Right atrium auricular region (tissue), 2 donors: ENCODE results near the gene MAP1LC3A. TPM values are rescaled to one million over a fixed set of nuclear protein-coding genes. Genes with fewer than 3 reads are reported as not detected.

ENCODE experiments used
- DNase-seq: peaks from one replicate; pipeline ENCODE4 v3.0.0-alpha.2; 2019; ENCODE audit warnings: low spot score
- H3K27ac ChIP-seq, 2 donors: fragments of 200-600 bp; sonication (generic); 1 replicate in 1 of 2; 2 replicates in 1 of 2; pipeline ENCODE4 v1.5.1; 2016 to 2019
- H3K27me3 ChIP-seq, 2 donors: fragments of 200-600 bp; sonication (generic); one replicate each; pipeline versions ENCODE4 v1.5.1 to v1.6.0; 2017 to 2019
- H3K36me3 ChIP-seq: fragments of 200-600 bp; sonication (generic); one replicate; pipeline ENCODE4 v1.5.1; 2016
- H3K4me1 ChIP-seq, 2 donors: fragments of 200-600 bp; sonication (generic); one replicate each; pipeline versions ENCODE4 v1.5.1 to v1.6.0; 2017 to 2019
- H3K4me3 ChIP-seq, 2 donors: fragments of 200-600 bp; sonication (generic); 1 replicate in 1 of 2; 2 replicates in 1 of 2; pipeline ENCODE4 v1.5.1; 2017 to 2019; ENCODE audit warnings: mild to moderate bottlenecking in 1 of 2, moderate library complexity in 1 of 2
- H3K9me3 ChIP-seq, 2 donors: fragments of 200-600 bp; sonication (generic); one replicate each; pipeline ENCODE4 v1.5.1; 2019
- total RNA-seq, 2 donors: library from RNA; depleted of rRNA; stranded (reverse); fragments of >200 nt; gene quantifications; one replicate each; pipeline ENCODE4 v1.1.0, GENCODE V29; 2016
- TF ChIP-seq, protein P1 (sequence below), 2 donors: fragments of 200-600 bp; sonication (generic); IDR thresholded peaks; one replicate each; pipeline ENCODE4 v1.5.1; 2019; ENCODE audit warnings: antibody characterized with exemption in 2 of 2

MAP1LC3A gene
- total RNA-seq, 2 donors from 2014 or later = 111 to 120 TPM

GRCh38 chr20:34583544-34583943 lies 25.0 kb downstream of the MAP1LC3A start:
- no peak for DNase-seq
- Histone ChIP-seq H3K4me3 (no peak overlapping the region), H3K36me3 (peaks cover 12% of the 10 kb centered on the region), H3K9me3 (no peaks in the 10 kb centered on the region), H3K4me1 (peaks cover 0 to 29% of the 10 kb centered on the region in 2 donors), H3K27ac (peak overlapping the region in 1 of 2 donors; percentile 60), H3K27me3 (no peaks in the 10 kb centered on the region)
- TF ChIP-seq, protein P1, sequence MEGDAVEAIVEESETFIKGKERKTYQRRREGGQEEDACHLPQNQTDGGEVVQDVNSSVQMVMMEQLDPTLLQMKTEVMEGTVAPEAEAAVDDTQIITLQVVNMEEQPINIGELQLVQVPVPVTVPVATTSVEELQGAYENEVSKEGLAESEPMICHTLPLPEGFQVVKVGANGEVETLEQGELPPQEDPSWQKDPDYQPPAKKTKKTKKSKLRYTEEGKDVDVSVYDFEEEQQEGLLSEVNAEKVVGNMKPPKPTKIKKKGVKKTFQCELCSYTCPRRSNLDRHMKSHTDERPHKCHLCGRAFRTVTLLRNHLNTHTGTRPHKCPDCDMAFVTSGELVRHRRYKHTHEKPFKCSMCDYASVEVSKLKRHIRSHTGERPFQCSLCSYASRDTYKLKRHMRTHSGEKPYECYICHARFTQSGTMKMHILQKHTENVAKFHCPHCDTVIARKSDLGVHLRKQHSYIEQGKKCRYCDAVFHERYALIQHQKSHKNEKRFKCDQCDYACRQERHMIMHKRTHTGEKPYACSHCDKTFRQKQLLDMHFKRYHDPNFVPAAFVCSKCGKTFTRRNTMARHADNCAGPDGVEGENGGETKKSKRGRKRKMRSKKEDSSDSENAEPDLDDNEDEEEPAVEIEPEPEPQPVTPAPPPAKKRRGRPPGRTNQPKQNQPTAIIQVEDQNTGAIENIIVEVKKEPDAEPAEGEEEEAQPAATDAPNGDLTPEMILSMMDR (IDR thresholded peaks at IDR 0.05) = no peak

DNA sequence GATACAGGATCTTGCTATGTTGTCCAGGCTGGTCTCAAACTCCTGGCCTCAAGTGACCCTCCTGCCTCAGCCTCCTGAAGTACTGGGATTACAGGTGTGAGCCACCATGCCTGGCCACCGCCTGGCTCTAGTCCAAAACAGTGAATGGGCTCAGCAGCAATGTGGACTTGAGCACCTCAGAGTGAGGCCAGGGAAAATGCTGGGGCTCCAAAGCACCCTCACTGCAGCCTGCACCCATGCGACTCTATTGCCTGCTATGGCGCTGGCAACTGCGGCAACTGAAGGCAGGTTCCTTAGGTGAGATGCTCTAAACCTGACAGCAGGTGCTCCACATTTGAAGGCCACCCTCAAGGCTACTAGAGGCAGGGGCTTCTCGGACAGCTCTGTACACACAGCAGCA lies 26.5 kb downstream of the MAP1LC3A start:
- TF ChIP-seq, protein P1 (IDR thresholded peaks at IDR 0.05) = no peak
- no peak for DNase-seq
- peaks cover 12% of the 10 kb centered on the region for H3K36me3 ChIP-seq

GRCh38 chr20:34586488-34587163 lies 28.1 kb downstream of the MAP1LC3A start:
- no peaks in the 10 kb centered on the region for H3K27me3 ChIP-seq
- no peak for DNase-seq
- peaks cover 12% of the 10 kb centered on the region for H3K36me3 ChIP-seq
- TF ChIP-seq, protein P1 (IDR thresholded peaks at IDR 0.05) = no peak
- no peak overlapping the region for H3K27ac ChIP-seq
- no peaks in the 10 kb centered on the region for H3K9me3 ChIP-seq
- peaks cover 0 to 11% of the 10 kb centered on the region in 2 donors for H3K4me1 ChIP-seq
- no peak overlapping the region for H3K4me3 ChIP-seq

More for the DNA sequence above, 26.5 kb downstream of the MAP1LC3A start:
- H3K27me3 ChIP-seq = no peaks in the 10 kb centered on the region
- H3K9me3 ChIP-seq = no peaks in the 10 kb centered on the region
- H3K4me1 ChIP-seq = peaks cover 0 to 17% of the 10 kb centered on the region in 2 donors
- H3K27ac ChIP-seq = no peak overlapping the region
- H3K4me3 ChIP-seq = no peak overlapping the region

GRCh38 chr20:34595377-34596184 lies 37.1 kb downstream of the MAP1LC3A start:
- no peaks in the 10 kb centered on the region for H3K36me3 ChIP-seq
- no peak for DNase-seq
- no peaks in the 10 kb centered on the region for H3K27me3 ChIP-seq
- TF ChIP-seq, protein P1 (IDR thresholded peaks at IDR 0.05) = no peak
- H3K4me1 ChIP-seq = peaks cover 0 to 1% of the 10 kb centered on the region in 2 donors
- H3K9me3 ChIP-seq = no peaks in the 10 kb centered on the region
- no peak overlapping the region for H3K4me3 ChIP-seq
- no peak overlapping the region for H3K27ac ChIP-seq

DNA sequence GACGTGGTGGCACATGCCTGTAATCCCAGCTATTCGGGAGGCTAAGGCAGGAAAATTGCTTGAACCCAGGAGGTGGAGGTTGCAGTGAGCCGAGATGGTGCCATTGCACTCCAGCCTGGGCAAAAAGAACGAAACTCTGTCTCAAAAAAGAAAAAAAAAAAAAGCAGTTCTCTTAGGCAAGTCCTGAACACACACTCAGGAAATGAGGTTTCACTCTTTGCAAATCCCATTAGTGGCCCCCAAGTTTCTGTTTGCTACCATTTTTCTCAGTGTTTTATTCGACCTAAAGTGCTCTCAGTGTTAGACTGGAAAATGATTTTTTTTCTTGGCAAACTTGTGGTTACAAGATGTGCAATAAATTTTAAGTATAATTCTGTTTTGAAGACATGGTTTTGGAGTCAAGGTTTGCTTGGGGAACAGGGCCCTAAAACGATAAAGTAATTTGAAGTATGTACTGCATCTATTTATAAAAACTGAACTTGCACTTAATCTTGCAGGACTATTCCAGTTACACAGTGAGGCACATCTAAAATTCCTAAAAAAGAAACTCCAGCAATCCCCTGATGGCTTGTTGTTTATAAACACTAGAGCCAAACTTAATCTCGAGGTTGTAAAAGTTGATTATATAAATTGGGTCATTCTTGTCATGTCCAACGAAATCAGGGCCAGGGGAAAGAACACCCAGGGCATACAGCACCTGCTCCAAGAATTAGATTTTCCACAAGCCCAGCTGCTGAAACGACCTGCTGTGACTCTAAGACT lies 42.6 kb downstream of the MAP1LC3A start:
- peaks cover 0 to 4% of the 10 kb centered on the region in 2 donors for H3K4me1 ChIP-seq
- H3K27ac ChIP-seq = peak overlapping the region in 1 of 2 donors; percentile 55
- H3K9me3 ChIP-seq = no peaks in the 10 kb centered on the region
- no peak for DNase-seq
- TF ChIP-seq, protein P1 (IDR thresholded peaks at IDR 0.05) = no peak
- H3K4me3 ChIP-seq = no peak overlapping the region
- H3K27me3 ChIP-seq = no peaks in the 10 kb centered on the region
- H3K36me3 ChIP-seq = no peaks in the 10 kb centered on the region
